ENCODE data around the gene SS18.

DNA sequence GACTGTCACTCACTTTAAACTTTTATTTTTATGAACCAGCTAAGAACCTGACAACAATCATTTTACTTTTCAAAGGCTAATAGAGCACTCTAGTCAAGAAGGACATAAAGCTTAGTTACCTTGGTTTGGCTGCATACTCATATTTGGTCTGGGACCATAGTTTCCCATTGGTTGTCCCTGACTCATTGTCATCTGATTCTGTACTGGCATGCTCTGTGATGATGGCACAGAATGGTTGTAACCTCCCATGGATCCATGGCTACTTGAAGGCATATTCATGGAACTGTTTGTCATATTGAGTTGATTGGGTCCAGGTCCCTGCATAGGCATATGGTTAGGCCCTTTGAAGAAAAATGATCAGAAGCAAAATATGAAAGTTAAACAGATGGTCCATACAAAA is 37.9 kb downstream of the SS18 start:
- no peak for TF ChIP-seq POLR2A (IDR thresholded peaks at IDR 0.05; ENCODE audit: insufficient read depth in 1 of 2, low read depth in 2 of 2, low read length in 2 of 2)
- TF ChIP-seq ZNF792 (CRISPR knock-in tag; IDR thresholded peaks at IDR 0.05): no peak

Data from HepG2 (cell line).